HG03159 (cell line): ENCODE results near the gene ZC3H12D.
"Not testable (repeated sequence)": the region's sequence is repeated elsewhere in the genome, so short reads cannot be mapped to it uniquely, and the experiment has no call there.

Source experiments
- ATAC-seq: cut with Tn5 transposase; IDR thresholded peaks from one replicate; pipeline ENCODE4 v1.9.1; 2021; ENCODE audit warnings: mild to moderate bottlenecking, moderate library complexity; ENCODE audit not compliant: unreplicated experiment

The ZC3H12D gene

DNA sequence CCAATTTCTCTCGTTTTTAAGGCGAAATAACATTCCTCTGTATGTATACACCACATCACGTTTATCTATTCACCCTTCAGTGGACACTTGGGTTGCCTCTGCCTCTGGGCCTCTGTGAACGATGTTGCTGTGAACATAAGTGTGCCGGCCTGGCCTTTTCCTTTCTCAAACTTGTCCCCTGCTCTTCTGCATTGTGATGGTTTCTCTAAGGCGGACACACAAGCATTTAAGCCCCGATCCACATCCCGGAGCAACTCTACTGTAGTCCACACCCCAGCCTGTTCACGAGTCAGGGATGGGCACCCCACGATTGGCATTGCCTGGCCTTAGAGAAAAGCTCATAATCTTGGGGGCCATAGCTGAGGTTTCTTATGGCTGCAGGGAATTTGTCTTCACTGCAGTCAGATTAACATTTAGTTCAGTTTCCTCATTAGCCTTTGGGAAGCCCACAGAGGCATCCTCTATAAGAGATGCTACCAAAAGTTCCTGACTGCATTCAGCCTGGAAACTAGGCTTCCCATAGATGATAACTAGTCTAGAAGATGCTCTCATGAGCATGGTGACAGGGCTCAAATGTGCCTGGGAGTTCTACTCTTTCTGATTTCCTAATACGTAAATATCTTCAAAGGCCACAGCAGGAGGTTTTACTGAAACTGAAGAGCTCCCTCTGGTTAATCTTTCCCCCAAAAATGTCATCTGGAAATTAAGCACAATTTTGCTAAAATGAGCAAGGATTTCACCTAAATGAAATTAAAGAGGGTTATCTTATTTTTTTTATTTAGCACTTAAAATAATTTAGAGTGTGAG lies 762 bp downstream of the ZC3H12D start:
- no peak for ATAC-seq

DNA sequence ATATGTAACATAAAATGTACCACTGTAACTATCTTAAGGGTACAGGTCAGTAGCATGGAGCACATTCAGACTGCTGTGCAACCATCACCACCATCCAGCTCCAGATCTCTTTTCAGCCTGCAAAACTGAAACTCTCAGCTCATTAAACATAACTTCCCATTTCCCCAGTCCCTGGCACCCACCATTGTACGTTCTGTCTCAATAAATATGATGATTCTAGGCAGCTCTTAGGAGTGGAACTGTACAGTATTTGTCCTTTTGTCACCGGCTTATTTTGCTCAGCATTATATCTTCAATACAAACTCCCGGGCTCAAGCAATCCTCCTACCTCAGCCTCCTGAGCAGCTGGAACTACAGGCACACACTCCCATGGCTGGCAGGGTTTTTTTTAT lies 1.5 kb downstream of the ZC3H12D start:
- no peak for ATAC-seq

DNA sequence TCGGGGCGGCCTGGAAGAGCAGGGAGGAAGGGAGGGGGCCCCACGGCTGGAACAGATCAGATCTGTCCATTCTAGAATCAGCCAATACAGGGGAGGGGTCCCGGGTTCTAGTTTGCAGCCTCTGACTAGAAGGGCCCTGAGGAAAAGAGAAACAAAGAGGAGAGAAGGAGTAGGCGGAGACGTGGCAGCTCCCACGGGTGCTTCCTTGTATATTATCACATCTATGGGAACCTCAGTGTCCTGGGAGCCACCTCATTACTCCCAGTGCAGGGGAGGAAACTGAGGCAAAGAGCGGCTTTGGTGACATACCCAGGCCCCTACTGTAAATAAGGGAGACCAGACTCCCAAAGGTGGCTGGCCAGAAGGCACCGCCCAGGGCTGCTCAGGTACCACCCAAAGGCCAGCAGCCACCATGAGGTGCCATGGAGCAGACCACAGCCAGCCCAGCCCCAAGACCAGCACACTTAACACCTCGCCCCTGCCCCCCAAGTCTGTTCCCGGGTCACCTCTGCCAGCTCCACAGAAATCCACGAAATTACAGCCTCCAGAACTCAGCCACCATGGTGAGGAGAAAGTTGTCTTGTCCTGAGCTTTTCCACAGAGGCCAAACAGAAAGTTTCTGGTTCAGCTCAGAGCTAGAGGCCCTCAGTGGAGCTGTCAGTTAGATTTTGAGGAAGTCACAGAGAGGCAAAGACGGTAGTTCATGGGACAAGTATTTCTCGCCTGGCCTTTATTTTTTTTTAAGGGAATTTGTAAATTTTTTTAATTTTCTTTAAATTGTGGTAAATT lies 2.1 kb downstream of the ZC3H12D start:
- ATAC-seq: no peak

DNA sequence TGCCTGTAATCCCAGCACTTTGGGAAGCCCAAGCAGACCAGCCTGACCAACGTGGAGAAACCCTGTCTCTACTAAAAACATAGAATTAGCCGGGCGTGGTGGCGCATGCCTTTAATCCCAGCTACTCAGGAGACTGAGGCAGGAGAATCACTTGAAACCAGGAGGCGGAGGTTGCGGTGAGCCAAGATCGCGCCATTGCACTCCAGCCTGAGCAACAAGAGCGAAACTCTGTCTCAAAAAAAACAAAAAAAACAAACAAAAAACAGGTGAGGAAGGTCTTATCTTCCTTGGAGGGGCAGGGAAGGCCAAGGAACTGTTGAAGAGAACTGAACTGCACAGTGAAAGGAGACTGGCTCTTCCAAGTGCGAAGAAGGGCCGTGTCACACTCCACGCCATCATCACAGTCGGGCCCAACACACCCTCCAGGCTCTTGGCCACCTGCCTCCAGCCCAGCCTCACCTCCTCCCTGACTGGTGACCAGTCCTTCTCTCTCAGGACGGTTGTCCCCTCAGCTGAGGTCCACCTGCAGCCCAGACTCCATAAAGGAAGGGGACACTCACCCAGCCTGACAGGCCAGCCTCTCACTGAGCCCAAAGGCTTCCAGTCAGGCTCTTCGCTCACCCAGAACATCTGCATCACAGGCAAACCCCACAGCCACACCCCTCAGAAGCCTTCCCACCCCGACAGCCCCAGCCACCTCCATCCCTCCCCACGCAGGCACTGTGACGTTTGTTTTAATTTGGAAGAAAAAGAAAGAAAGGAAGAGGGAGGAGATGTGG lies 4.1 kb downstream of the ZC3H12D start:
- no peak for ATAC-seq

DNA sequence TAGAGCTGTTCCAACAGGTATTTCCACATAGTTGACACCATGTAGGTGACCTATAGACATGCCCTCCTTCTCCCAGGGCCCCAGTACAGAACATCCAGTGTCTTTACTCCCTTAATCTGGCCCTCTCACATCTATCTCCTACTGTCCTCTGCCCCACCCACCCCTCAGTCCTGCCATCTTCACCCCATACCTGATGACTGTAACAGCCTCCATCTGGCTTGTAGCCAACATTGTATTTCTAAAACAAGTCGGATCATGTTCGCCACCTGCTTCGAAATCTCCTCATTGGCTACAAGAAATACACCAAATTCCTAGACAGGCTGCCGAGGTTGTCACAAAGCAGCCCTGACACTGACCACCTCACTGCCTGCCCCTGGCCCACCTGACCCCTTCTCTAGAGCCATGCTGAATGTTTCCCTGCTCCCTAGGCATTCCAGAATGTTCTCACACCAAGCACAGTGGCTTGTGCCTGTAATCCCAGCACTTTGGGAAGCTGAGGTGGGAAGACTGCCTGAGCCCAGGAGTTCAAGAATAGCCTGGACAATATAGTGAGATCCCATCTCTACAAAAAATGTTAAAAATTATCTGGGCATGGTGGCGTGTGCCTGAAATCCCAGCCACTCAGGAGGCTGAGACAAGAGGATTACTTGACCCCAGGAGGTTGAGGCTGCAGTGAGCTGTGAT lies 6.0 kb downstream of the ZC3H12D start:
- ATAC-seq: no peak

DNA sequence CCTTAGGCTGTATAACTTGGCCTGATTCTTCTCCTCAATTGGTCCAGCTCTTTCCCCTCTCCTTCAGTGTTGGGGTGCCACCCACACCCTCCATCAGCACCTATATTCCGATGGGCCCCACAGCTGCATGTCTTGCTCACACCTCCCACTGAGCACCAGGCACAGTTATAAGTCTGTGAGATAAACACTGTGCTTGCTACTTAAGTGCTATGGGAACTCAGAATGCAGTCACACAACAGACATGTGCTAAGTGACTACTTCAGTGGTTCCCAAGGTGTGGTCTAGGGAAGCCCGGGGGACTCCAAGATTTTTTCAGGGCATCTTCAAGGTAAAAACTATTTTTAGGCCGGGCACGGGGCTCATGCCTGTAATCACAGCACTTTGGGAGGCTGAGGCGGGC lies 7.3 kb downstream of the ZC3H12D start:
- no peak for ATAC-seq

DNA sequence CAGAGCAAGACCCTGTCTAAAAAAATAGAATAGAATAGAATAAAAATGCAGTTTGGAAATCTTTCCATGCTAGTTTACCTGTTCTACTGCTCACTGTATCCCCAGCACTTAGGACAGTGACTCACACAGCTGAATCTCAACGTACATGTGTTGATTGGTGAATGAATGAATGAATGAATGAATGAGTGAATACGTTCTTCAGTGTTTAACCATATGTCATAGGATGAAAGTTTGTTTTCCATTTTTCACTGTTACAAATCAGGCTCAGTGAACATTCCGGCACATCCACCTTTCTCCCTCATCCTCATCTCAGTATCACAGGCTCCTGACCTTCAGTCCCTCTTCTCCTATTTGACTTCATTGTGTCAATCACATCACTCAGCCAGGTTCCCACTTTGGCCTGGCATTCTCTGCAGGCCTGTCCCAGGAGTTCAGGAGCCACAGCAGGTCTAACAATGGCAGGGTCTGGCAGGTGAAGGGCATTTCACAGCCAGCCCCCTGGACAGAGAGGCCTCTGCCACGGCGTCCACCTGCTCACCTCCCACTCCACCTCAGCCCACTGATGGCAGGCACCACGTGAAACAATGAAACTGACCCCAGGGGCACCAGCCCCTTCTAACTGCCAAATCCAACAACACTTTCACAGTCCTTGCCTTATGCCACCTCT lies 7.9 kb downstream of the ZC3H12D start:
- no peak for ATAC-seq

DNA sequence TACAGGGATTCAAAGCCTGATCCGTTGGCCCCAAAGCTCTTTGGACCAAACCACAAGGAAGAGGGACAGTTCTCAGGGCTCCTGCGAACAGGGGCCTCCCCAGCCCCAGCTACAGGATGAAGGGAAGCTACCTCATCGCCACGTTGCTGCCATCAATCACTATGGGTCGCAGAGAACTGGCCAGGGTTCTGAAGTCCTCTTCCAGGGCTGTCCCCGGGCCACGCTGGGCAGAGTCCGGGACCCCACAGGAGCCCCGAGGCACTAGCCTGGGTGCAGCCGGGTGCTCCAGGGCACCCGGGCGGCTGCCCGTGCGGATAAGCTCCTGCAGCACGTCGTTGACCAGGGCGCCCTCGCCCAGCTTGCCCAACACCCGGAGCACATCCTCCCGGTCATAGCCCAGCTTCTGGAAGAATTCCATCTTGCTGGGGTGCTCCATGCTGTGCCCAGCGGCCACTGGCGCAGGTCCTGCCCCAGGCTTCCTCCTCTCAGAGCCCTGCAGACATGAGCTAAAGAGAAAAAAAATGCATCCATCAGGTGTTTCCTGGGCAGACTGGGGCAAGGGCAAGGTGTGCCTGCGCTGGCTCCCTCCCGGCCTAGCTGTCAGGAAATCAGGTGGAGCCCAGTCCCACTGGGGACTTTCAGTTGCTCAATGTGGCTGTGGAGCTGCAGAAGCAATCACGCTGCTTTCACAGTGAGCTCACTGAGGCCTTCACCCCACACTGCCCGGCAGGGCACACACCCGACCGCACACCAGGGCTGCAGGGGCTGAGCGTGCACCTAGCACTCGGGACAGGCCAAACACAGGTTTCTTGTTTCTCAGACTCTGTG lies 10.5 kb downstream of the ZC3H12D start:
- no peak for ATAC-seq

DNA sequence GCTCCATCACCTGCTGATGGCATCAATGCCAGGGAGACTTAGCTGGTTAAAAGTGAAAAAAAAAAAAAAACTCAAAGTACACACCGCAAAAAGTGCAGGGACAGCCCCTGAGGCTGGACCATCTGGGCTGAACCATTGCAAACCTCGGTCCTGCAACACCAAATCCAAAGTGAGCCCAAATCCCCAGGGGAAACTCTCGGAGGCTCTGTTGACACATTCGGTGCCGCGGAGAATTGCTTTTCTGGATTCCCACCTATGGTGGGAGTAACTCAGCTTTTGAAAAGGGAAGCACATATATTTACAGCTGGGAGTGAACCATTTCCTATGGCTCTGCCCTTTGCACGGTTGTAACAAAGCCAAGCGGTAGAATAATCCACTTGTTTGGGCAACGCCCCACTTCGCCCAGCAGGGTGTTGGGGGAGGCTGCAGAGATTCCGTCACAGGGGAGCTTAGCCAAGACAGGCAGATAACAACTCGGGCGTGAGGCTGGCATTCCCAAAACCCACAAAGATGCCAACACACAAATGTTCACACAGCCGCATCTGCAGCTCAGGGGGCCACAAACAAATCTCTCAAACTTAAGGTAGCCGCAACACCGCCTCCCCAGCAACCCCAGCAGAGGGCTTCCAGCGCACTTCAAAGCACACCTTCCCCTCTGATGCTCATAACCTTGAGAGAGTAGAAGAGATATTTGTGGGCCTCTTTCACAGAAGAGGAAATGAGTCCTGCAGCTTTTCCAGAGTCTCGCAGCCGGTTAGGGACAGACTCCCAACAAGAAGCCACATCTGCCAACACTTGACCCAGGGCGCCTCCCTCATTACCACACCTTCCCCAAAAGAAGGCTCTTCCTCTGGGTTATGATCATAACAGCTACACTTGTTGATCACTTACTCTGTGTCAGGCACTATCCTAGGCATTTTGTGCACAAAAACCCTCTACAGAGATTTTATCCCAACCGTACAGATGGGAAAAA lies 11.4 kb downstream of the ZC3H12D start:
- no peak for ATAC-seq

DNA sequence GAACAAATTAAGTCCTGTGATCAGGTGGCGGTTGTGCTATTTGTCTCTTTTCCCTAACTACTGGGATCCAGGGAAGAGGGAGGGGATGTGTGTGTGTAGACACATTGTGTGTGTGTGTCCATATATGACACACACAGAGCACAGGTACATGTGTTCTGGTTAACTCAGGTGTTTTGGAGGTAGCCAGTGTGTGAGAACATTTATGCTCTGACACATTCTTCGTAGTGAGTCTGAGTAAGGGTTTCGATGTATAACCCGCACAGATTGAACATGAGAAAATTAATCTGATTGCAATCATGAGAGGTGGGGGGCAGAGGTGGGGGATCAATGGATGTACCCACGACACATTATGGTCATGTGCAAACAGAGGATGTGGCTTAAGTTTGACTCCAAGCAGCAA lies 12.6 kb downstream of the ZC3H12D start:
- no peak for ATAC-seq

DNA sequence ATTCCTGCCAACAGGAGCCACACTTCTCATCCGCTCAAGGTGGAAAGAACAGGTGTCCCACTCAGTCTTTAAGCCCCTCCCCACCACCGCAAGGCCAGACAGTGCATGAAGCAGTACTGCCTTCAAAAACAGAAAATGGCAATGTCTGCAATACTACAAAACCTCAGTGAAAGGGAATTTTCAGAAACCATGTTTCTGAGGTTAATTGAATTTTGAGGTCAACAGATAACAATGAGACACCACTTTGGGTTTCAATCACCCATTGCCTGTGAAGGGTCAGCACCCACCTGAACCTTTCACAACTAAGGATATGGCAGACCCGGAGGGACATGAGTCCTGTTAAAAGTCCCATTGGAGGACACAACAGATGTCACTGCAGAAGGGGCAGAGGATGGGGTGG lies 13.0 kb downstream of the ZC3H12D start:
- ATAC-seq: no peak

DNA sequence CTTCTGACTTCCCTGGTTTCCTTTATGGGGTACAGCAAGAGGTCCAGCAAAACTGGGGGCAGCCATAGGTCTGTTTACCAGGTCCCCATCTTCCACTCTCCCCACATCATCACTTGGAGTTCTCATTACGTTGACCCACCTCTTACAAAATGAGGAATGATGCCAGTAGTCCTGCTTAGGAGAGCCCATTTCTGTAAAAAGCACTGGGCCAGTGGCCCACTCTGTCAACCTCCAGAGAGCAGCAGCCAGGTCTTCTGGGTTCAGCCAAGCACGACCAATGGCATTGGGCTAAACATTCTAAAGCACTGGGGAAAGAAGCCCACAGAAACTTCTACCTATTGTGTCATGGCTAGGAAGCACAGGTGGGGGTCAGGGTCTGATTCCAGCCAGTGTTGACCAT lies 13.9 kb downstream of the ZC3H12D start:
- ATAC-seq: no peak

DNA sequence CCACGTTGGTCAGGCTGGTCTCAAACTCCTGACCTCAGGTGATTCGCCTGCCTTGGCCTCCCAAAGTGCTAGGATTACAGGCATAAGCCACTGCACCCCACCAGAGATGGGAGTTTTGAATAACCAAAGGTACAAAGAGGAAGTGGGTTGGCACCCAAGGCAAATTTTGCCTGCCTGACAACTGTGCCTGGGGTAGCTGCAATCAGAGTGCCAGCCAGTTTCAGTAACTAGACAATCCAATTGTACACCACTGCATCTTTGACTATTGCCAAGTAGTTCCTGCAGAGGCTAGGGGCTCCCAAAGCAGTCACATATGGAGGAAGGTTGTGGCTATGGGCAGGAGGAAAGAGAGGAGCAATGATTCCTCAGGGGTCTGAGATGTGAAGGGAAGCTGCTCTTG lies 16.6 kb downstream of the ZC3H12D start:
- peak; percentile 24 for ATAC-seq

DNA sequence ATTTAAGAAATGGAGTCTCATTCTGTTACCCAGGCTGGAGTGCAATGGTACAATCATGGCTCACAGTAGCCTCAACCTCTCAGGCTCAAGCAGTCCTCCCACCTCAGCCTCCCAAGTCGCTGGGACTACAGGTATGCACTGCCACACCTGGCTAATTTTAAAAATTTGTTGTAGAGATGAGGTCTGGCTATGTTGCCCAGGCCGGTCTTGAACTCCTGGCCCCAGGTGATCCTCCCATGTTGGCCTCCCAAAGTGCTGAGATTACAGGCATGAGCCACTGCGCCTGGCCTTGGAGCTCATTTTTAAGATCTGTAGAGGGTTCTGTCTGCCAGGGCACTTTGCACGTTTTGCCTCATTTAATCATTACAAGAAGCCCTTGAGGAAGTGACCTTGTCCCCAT lies 17.5 kb downstream of the ZC3H12D start:
- ATAC-seq: no peak

DNA sequence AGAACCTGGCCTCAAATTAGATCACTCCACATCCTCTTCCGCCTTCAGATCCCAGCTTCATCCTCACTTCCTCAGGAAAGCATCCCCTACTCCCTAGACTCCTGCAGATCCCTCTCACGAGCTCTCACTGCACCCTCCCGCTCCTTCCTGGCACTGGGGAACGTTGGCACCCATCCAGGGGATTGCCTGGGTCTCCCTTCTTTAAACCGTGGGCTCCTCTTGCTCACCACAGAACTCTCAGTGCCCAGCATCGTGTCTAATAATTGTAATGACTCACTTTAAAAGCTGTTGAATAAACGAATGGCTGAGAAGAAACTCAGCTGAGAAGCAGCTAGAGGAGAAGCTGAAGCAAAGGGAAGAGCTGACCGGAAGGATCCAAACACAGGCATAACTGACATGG lies 20.4 kb downstream of the ZC3H12D start:
- ATAC-seq: no peak

DNA sequence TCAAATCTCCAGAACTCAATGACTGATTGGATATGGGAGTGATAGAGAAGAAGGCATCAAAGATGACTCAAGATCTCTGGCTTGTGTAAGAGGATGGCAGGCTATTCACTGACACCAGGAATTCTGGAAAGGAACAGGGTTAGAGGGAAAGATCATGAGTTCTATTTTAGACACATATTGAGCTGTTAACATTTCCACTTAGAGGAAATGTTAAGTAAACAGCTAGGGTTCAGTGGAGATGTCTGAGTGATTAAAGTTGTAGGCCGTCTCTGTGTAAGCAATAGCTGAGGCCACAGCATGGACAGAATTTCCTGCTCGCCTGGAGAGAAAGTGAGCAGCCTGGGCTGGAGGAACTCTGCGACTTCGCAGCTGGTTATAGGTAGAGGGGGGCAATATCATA lies 21.0 kb downstream of the ZC3H12D start:
- no peak for ATAC-seq

DNA sequence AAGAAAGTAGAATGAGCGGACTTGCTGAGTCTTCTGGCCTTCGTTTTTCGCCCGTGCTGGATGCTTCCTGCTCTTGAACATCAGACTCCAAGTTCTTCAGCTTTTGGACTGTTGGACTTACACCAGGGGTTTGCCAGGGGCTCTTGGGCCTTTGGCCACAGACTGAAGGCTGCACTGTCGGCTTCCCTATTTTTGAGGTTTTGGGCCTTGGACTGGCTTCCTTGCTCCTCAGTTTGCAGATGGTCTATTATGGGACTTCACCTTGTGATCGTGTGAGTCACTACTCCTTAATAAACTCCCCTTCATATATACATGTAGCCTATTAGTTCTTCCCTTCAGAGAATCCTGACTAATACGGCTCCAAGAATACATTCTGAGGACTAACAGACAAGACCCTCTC lies 22.1 kb downstream of the ZC3H12D start:
- not testable (repeated sequence) for ATAC-seq

DNA sequence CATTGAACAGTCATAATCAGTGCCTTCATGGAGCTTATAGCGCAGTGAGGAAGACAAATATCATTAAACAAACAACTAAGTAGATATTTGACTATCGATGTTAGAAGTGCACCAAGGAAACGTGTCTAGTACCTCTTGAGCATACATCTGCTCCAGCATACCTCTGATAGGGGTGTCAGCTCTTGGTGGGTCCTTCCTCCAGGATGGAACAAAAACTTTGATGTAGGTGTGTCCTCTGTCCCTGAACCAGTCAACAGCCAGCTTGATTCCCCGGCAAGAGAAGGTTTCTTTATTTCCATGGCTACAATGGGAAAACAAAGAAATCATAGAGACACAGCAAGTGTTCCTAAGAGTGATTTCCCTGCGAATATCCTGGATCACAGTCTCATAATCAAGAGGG lies 23.1 kb downstream of the ZC3H12D start:
- ATAC-seq: no peak
